ENCODE measurements around the gene KMT5B. TPM values are rescaled to one million over a fixed set of nuclear protein-coding genes. Genes with fewer than 3 reads are reported as not detected.

Gene KMT5B
- 10 to 100 TPM; 18.7 to 21.9 TPM for total RNA-seq

GRCh38 chr11:68213135-68213515 lies at the start of gene KMT5B:
Gene KMT5B, minus strand, starts transcription at chr11:68213296. Its CDS starts 23,220 bp downstream, at chr11:68190076.
- ChIA-PET POLR2A (no interaction called here), CTCF (interaction anchor here (0.6 to 1.8 kb wide), 2 partner anchors 204 to 770 kb away, joined by 3 to 6 read pairs; partner anchors contain the start of gene ALDH3B1)
- H3K36me3 Mint-ChIP-seq (ENCODE audit: low read depth) = peaks cover 4% of the 10 kb centered on the region
- H3K27me3 Mint-ChIP-seq (ENCODE audit: low read depth) = peaks cover 24% of the 10 kb centered on the region
- H3K4me3 Mint-ChIP-seq = peak within 1 kb of the TSS; percentile 85
- peaks cover 36% of the 10 kb centered on the region for H3K4me1 Mint-ChIP-seq (ENCODE audit: low read depth)
- no peaks in the 10 kb centered on the region for H3K9me3 Mint-ChIP-seq (ENCODE audit: insufficient read depth)
- ATAC-seq (no peak), DNase-seq (peak; percentile 54)
- peak within 1 kb of the TSS; percentile 87 for H3K27ac Mint-ChIP-seq

GRCh38 chr11:68262544-68262827 lies 49.4 kb upstream of the KMT5B start:
- Mint-ChIP-seq H3K27ac (no peak overlapping the region), H3K4me3 (no peak overlapping the region), H3K27me3 (ENCODE audit: low read depth) (no peaks in the 10 kb centered on the region), H3K9me3 (ENCODE audit: insufficient read depth) (no peaks in the 10 kb centered on the region), H3K4me1 (ENCODE audit: low read depth) (peaks cover 14% of the 10 kb centered on the region), H3K36me3 (ENCODE audit: low read depth) (peaks cover 48% of the 10 kb centered on the region)
- no peak for DNase-seq
- ATAC-seq = no peak
- POLR2A ChIA-PET = interaction anchor here (0.7 kb wide), 1 partner anchor 27 kb away, joined by 3 read pairs; no protein-coding TSS in a partner anchor
- CTCF ChIA-PET = no interaction called here

- DNase-seq (no peak), ATAC-seq (no peak)
- peaks cover 12% of the 10 kb centered on the region for H3K4me1 Mint-ChIP-seq (ENCODE audit: low read depth)
- no peaks in the 10 kb centered on the region for H3K27me3 Mint-ChIP-seq (ENCODE audit: low read depth)
- no peak overlapping the region for H3K27ac Mint-ChIP-seq
- H3K4me3 Mint-ChIP-seq = no peak overlapping the region
- POLR2A ChIA-PET = no interaction called here
- H3K9me3 Mint-ChIP-seq (ENCODE audit: insufficient read depth) = no peaks in the 10 kb centered on the region
- CTCF ChIA-PET = interaction anchor here (5.5 kb wide), 1 partner anchor 9 kb away, joined by 61 read pairs; the partner anchor contains the start of gene C11orf24
- peaks cover 44% of the 10 kb centered on the region for H3K36me3 Mint-ChIP-seq (ENCODE audit: low read depth)
Measured at GRCh38 chr11:68261749-68262543, 48.9 kb upstream of the KMT5B start.

- H3K9me3 Mint-ChIP-seq (ENCODE audit: insufficient read depth) = no peaks in the 10 kb centered on the region
- H3K27ac Mint-ChIP-seq = no peak overlapping the region
- H3K27me3 Mint-ChIP-seq (ENCODE audit: low read depth) = no peaks in the 10 kb centered on the region
- H3K4me3 Mint-ChIP-seq = no peak overlapping the region
- DNase-seq = no peak
- peaks cover 5% of the 10 kb centered on the region for H3K4me1 Mint-ChIP-seq (ENCODE audit: low read depth)
- ATAC-seq = no peak
- ChIA-PET CTCF (interaction anchor here (5.5 kb wide), 1 partner anchor 10 kb away, joined by 61 read pairs; the partner anchor contains the start of gene C11orf24), POLR2A (no interaction called here)
- H3K36me3 Mint-ChIP-seq (ENCODE audit: low read depth) = peaks cover 36% of the 10 kb centered on the region
Measured at GRCh38 chr11:68261006-68261405, 47.9 kb upstream of the KMT5B start.

GRCh38 chr11:68260484-68260883 lies 47.4 kb upstream of the KMT5B start:
- Mint-ChIP-seq H3K27me3 (ENCODE audit: low read depth) (no peaks in the 10 kb centered on the region), H3K4me3 (no peak overlapping the region), H3K27ac (no peak overlapping the region), H3K4me1 (ENCODE audit: low read depth) (peaks cover 5% of the 10 kb centered on the region), H3K36me3 (ENCODE audit: low read depth) (peaks cover 33% of the 10 kb centered on the region), H3K9me3 (ENCODE audit: insufficient read depth) (no peaks in the 10 kb centered on the region)
- DNase-seq = no peak
- ChIA-PET POLR2A (interaction anchor here (1.0 kb wide), 1 partner anchor 37 kb away, joined by 3 read pairs; no protein-coding TSS in a partner anchor), CTCF (interaction anchor here (5.5 kb wide), 2 partner anchors 11 to 37 kb away, joined by 61 to 170 read pairs; partner anchors contain the start of gene C11orf24)
- ATAC-seq = no peak

- Mint-ChIP-seq H3K4me1 (ENCODE audit: low read depth) (peaks cover 5% of the 10 kb centered on the region), H3K4me3 (no peak overlapping the region), H3K27me3 (ENCODE audit: low read depth) (no peaks in the 10 kb centered on the region), H3K36me3 (ENCODE audit: low read depth) (peaks cover 25% of the 10 kb centered on the region), H3K27ac (no peak overlapping the region), H3K9me3 (ENCODE audit: insufficient read depth) (no peaks in the 10 kb centered on the region)
- ChIA-PET POLR2A (interaction anchor here (0.8 to 1.0 kb wide), 2 partner anchors 38 to 132 kb away, joined by 3 read pairs; no protein-coding TSS in a partner anchor), CTCF (interaction anchor here (2.0 to 5.5 kb wide), 5 partner anchors 12 to 124 kb away, joined by 8 to 170 read pairs (median 25); partner anchors contain the start of gene C11orf24)
- ATAC-seq = no peak
- DNase-seq = no peak
Measured at GRCh38 chr11:68259122-68259959, 46.2 kb upstream of the KMT5B start.

- ChIA-PET POLR2A (no interaction called here), CTCF (interaction anchor here (0.8 to 5.5 kb wide), 18 partner anchors 8 to 199 kb away, joined by 3 to 170 read pairs (median 6); partner anchors contain the start of gene C11orf24)
- Mint-ChIP-seq H3K4me1 (ENCODE audit: low read depth) (peaks cover 8% of the 10 kb centered on the region), H3K27ac (no peak overlapping the region), H3K36me3 (ENCODE audit: low read depth) (peaks cover 19% of the 10 kb centered on the region), H3K4me3 (no peak overlapping the region), H3K9me3 (ENCODE audit: insufficient read depth) (no peaks in the 10 kb centered on the region), H3K27me3 (ENCODE audit: low read depth) (no peaks in the 10 kb centered on the region)
- DNase-seq = no peak
- no peak for ATAC-seq
Measured at GRCh38 chr11:68258363-68258765, 45.3 kb upstream of the KMT5B start.

GRCh38 chr11:68257477-68258362 lies 44.6 kb upstream of the KMT5B start:
- DNase-seq (peak; percentile 97), ATAC-seq (peak; percentile 93)
- peak overlapping the region; percentile 78 for H3K27ac Mint-ChIP-seq
- H3K4me1 Mint-ChIP-seq (ENCODE audit: low read depth) = peaks cover 9% of the 10 kb centered on the region
- POLR2A ChIA-PET = interaction anchor here (0.6 to 1.0 kb wide), 4 partner anchors 39 to 1870 kb away, joined by 3 to 4 read pairs (median 4); no protein-coding TSS in a partner anchor
- no peaks in the 10 kb centered on the region for H3K27me3 Mint-ChIP-seq (ENCODE audit: low read depth)
- no peaks in the 10 kb centered on the region for H3K9me3 Mint-ChIP-seq (ENCODE audit: insufficient read depth)
- CTCF ChIA-PET = interaction anchor here (0.6 to 5.5 kb wide), 29 partner anchors 9 to 301 kb away, joined by 3 to 170 read pairs (median 4); partner anchors contain the start of gene C11orf24
- peaks cover 14% of the 10 kb centered on the region for H3K36me3 Mint-ChIP-seq (ENCODE audit: low read depth)
- H3K4me3 Mint-ChIP-seq = no peak overlapping the region

GRCh38 chr11:68256331-68256741 lies 43.2 kb upstream of the KMT5B start:
- H3K4me3 Mint-ChIP-seq = no peak overlapping the region
- CTCF ChIA-PET = interaction anchor here (1.1 to 5.5 kb wide), 3 partner anchors 30 to 48 kb away, joined by 3 to 170 read pairs (median 11); no protein-coding TSS in a partner anchor

GRCh38 chr11:68255526-68255925 lies 42.4 kb upstream of the KMT5B start:
- no peak for DNase-seq
- peaks cover 9% of the 10 kb centered on the region for H3K4me1 Mint-ChIP-seq (ENCODE audit: low read depth)
- H3K9me3 Mint-ChIP-seq (ENCODE audit: insufficient read depth) = no peaks in the 10 kb centered on the region
- H3K36me3 Mint-ChIP-seq (ENCODE audit: low read depth) = peaks cover 2% of the 10 kb centered on the region
- H3K27ac Mint-ChIP-seq = no peak overlapping the region
- H3K27me3 Mint-ChIP-seq (ENCODE audit: low read depth) = no peaks in the 10 kb centered on the region
- ChIA-PET POLR2A (no interaction called here), CTCF (interaction anchor here (5.5 kb wide), 1 partner anchor 42 kb away, joined by 170 read pairs; no protein-coding TSS in a partner anchor)
- H3K4me3 Mint-ChIP-seq = no peak overlapping the region
- ATAC-seq = no peak

More at GRCh38 chr11:68256331-68256741, 43.2 kb upstream of the KMT5B start:
- POLR2A ChIA-PET = no interaction called here
- Mint-ChIP-seq H3K27me3 (ENCODE audit: low read depth) (no peaks in the 10 kb centered on the region), H3K36me3 (ENCODE audit: low read depth) (peaks cover 3% of the 10 kb centered on the region), H3K4me1 (ENCODE audit: low read depth) (peaks cover 9% of the 10 kb centered on the region), H3K27ac (no peak overlapping the region), H3K9me3 (ENCODE audit: insufficient read depth) (no peaks in the 10 kb centered on the region)
- ATAC-seq = no peak
- DNase-seq = no peak

GRCh38 chr11:68254421-68254820 lies 41.3 kb upstream of the KMT5B start:
- peaks cover 4% of the 10 kb centered on the region for H3K9me3 Mint-ChIP-seq (ENCODE audit: insufficient read depth)
- no peak for ATAC-seq
- H3K4me3 Mint-ChIP-seq = no peak overlapping the region
- ChIA-PET POLR2A (no interaction called here), CTCF (interaction anchor here (3.9 kb wide), 1 partner anchor 43 kb away, joined by 27 read pairs; no protein-coding TSS in a partner anchor)
- peaks cover 9% of the 10 kb centered on the region for H3K4me1 Mint-ChIP-seq (ENCODE audit: low read depth)
- no peaks in the 10 kb centered on the region for H3K36me3 Mint-ChIP-seq (ENCODE audit: low read depth)
- H3K27me3 Mint-ChIP-seq (ENCODE audit: low read depth) = peaks cover under 1% of the 10 kb centered on the region
- H3K27ac Mint-ChIP-seq = no peak overlapping the region
- DNase-seq = no peak
